Stomach (tissue), 4 donors: ENCODE results near the gene TRPM3.

Experiments
- EP300 ChIP-seq: sonication (generic); formaldehyde crosslinking; IDR thresholded peaks from one replicate; pipeline ENCODE4 v1.6.1; 2017; ENCODE audit warnings: antibody characterized with exemption
- POLR2A ChIP-seq, 4 donors: fragments of 450-650 bp; IDR thresholded peaks; one replicate each; pipeline ENCODE4 v1.6.1; 2016; ENCODE audit warnings: antibody characterized with exemption in 4 of 4, control low read depth in 2 of 4, mild to moderate bottlenecking in 1 of 4, moderate library complexity in 1 of 4
- POLR2AphosphoS5 ChIP-seq, 3 donors: sonication (generic); formaldehyde crosslinking; IDR thresholded peaks; one replicate each; pipeline ENCODE4 v1.6.1; 2016; ENCODE audit warnings: antibody characterized with exemption in 3 of 3
- TF ChIP-seq, protein P1 (sequence below), 7 experiments: fragments of 450-650 bp in 4 of 7; fragments of 200-600 bp in 3 of 7; sonication (generic) in 3 of 7; IDR thresholded peaks; one replicate each; pipeline ENCODE4 v1.5.1; 2016 to 2019; ENCODE audit warnings: antibody characterized with exemption in 7 of 7, control low read depth in 2 of 7, mild to moderate bottlenecking in 1 of 7

DNA sequence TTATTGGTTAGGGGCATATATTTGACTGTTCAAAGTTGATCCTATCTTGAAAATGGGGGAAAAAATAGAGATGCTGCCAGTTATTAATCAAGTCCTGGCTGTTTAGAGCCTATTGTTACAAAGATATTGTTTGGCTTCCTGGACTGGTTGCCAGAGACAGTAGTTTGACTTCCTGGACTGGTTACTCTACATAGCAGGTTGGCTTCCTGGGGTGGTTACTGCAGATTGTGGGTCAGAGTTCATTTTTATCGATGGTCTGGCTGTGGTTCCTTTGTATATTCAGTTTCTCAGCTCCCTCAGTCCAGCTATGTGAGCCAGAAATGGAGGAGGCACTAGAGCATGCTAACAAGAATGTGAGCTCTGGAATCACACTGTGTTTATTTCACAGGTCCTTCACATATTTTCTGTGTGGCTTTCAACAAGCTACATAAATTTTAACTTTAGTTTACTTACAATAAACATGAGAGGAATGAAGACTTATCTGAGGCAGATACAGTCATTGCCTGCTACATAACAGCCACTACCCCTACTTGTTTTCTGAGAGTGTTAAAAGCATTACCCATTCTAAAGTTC is 137.6 kb downstream of the TRPM3 start:
- no peak for TF ChIP-seq POLR2AphosphoS5 (IDR thresholded peaks at IDR 0.05)
- TF ChIP-seq POLR2A (IDR thresholded peaks at IDR 0.05), result no peak
- TF ChIP-seq, protein P1, sequence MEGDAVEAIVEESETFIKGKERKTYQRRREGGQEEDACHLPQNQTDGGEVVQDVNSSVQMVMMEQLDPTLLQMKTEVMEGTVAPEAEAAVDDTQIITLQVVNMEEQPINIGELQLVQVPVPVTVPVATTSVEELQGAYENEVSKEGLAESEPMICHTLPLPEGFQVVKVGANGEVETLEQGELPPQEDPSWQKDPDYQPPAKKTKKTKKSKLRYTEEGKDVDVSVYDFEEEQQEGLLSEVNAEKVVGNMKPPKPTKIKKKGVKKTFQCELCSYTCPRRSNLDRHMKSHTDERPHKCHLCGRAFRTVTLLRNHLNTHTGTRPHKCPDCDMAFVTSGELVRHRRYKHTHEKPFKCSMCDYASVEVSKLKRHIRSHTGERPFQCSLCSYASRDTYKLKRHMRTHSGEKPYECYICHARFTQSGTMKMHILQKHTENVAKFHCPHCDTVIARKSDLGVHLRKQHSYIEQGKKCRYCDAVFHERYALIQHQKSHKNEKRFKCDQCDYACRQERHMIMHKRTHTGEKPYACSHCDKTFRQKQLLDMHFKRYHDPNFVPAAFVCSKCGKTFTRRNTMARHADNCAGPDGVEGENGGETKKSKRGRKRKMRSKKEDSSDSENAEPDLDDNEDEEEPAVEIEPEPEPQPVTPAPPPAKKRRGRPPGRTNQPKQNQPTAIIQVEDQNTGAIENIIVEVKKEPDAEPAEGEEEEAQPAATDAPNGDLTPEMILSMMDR (IDR thresholded peaks at IDR 0.05), result no peak
- TF ChIP-seq EP300, result no peak
